Activated naive CD4-positive, alpha-beta T cell treated with anti-CD3 and anti-CD28 coated beads for 36 hours (primary cell): ENCODE data around the gene TRDMT1. TPM values are rescaled to one million over a fixed set of nuclear protein-coding genes. Genes with fewer than 3 reads are reported as not detected.

ENCODE experiments used
- CTCF ChIA-PET: fragments of 350-600 bp; sonication (Branson Sonifier 250); formaldehyde crosslinking; loops from one replicate; lab custom pipeline; 2021; ENCODE audit warnings: antibody characterized with exemption; lab: Charles Lee
- DNase-seq: peaks from one replicate; pipeline ENCODE4 v3.0.0-alpha.2; 2020
- H3K27ac Mint-ChIP-seq: one replicate; pipeline ENCODE4 v1.8.0; 2021; ENCODE audit warnings: mild to moderate bottlenecking, mixed read lengths
- H3K27me3 Mint-ChIP-seq: one replicate; pipeline ENCODE4 v1.8.0; 2021; ENCODE audit warnings: low read depth, mixed read lengths
- H3K36me3 Mint-ChIP-seq: one replicate; pipeline ENCODE4 v1.8.0; 2021; ENCODE audit warnings: low read depth, mixed read lengths
- H3K4me1 Mint-ChIP-seq: one replicate; pipeline ENCODE4 v1.8.0; 2021; ENCODE audit warnings: low read depth, mixed read lengths
- H3K4me3 Mint-ChIP-seq: one replicate; pipeline ENCODE4 v1.8.0; 2021; ENCODE audit warnings: mild to moderate bottlenecking, moderate library complexity, mixed read lengths
- H3K9me3 Mint-ChIP-seq: one replicate; pipeline ENCODE4 v1.8.0; 2021; ENCODE audit warnings: mixed read lengths
- intact Hi-C: fragments of 100-400 bp; cut with micrococcal nuclease; formaldehyde crosslinking; loops from one replicate; pipeline ENCODE4 v1.15.1; 2023
- total RNA-seq, 2 experiments: library from RNA; stranded (reverse); gene quantifications; one replicate each; pipeline ENCODE4 v1.2.3, GENCODE V29; 2021

Gene TRDMT1
- total RNA-seq: 1 to 10 TPM; 6.5 to 7.2 TPM

- DNase-seq: peak; percentile 77
- Mint-ChIP-seq H3K4me3 (peak within 1 kb of the TSS; percentile 86), H3K4me1 (peaks cover 35% of the 10 kb centered on the region), H3K9me3 (no peaks in the 10 kb centered on the region), H3K27ac (peak within 1 kb of the TSS; percentile 92), H3K27me3 (no peaks in the 10 kb centered on the region), H3K36me3 (no peaks in the 10 kb centered on the region)
- CTCF ChIA-PET: interaction anchor here (0.8 to 2.8 kb wide), 8 partner anchors 10 to 310 kb away, joined by 3 to 17 read pairs (median 4); partner anchors contain the start of gene VIM
- intact Hi-C loops: loop anchor here (1.0 to 5.0 kb wide), 6 partner anchors 15 to 1451 kb away; partner anchors contain the start of genes NSUN6 and RSU1
Observed at GRCh38 chr10:17200912-17201793, at the start of gene TRDMT1. TSS of gene TRDMT1 (minus strand) at chr10:17201672. CDS start at chr10:17201634, 38 bp downstream.

- Mint-ChIP-seq H3K4me1 (no peaks in the 10 kb centered on the region), H3K27me3 (no peaks in the 10 kb centered on the region), H3K9me3 (peaks cover 2% of the 10 kb centered on the region), H3K36me3 (no peaks in the 10 kb centered on the region), H3K4me3 (no peak overlapping the region), H3K27ac (no peak overlapping the region)
- intact Hi-C loops: no loop called here
- DNase-seq: no peak
- CTCF ChIA-PET: interaction anchor here (0.6 to 1.0 kb wide), 3 partner anchors 18 to 398 kb away, joined by 3 to 4 read pairs (median 3); no protein-coding TSS in a partner anchor
Observed at GRCh38 chr10:17250736-17251135, 49.3 kb upstream of the TRDMT1 start.

GRCh38 chr10:17249820-17250219 lies 48.3 kb upstream of the TRDMT1 start:
- CTCF ChIA-PET: interaction anchor here (0.7 to 1.0 kb wide), 2 partner anchors 17 to 397 kb away, joined by 3 read pairs; no protein-coding TSS in a partner anchor
- no peaks in the 10 kb centered on the region for H3K36me3 Mint-ChIP-seq
- H3K4me3 Mint-ChIP-seq: no peak overlapping the region
- H3K4me1 Mint-ChIP-seq: no peaks in the 10 kb centered on the region
- H3K9me3 Mint-ChIP-seq: peaks cover 2% of the 10 kb centered on the region
- intact Hi-C loops: loop anchor here (1.0 kb wide), 3 partner anchors 359 to 422 kb away; no protein-coding TSS in a partner anchor
- DNase-seq: no peak
- no peaks in the 10 kb centered on the region for H3K27me3 Mint-ChIP-seq
- H3K27ac Mint-ChIP-seq: no peak overlapping the region

GRCh38 chr10:17248964-17249363 lies 47.5 kb upstream of the TRDMT1 start:
- DNase-seq: no peak
- H3K4me3 Mint-ChIP-seq: no peak overlapping the region
- H3K4me1 Mint-ChIP-seq: no peaks in the 10 kb centered on the region
- peaks cover 2% of the 10 kb centered on the region for H3K9me3 Mint-ChIP-seq
- intact Hi-C loops: loop anchor here (1.0 kb wide), 3 partner anchors 358 to 421 kb away; no protein-coding TSS in a partner anchor
- H3K27me3 Mint-ChIP-seq: no peaks in the 10 kb centered on the region
- CTCF ChIA-PET: interaction anchor here (2.0 kb wide), 1 partner anchor 12 kb away, joined by 7 read pairs; no protein-coding TSS in a partner anchor
- H3K36me3 Mint-ChIP-seq: no peaks in the 10 kb centered on the region
- H3K27ac Mint-ChIP-seq: no peak overlapping the region

GRCh38 chr10:17247210-17247609 lies 45.7 kb upstream of the TRDMT1 start:
- Mint-ChIP-seq H3K4me3 (no peak overlapping the region), H3K9me3 (peaks cover 2% of the 10 kb centered on the region)
- CTCF ChIA-PET: interaction anchor here (2.0 kb wide), 1 partner anchor 14 kb away, joined by 7 read pairs; no protein-coding TSS in a partner anchor

GRCh38 chr10:17244700-17245365 lies 43.4 kb upstream of the TRDMT1 start:
- Mint-ChIP-seq H3K4me1 (peaks cover 6% of the 10 kb centered on the region), H3K27ac (no peak overlapping the region), H3K27me3 (no peaks in the 10 kb centered on the region), H3K9me3 (peaks cover 2% of the 10 kb centered on the region), H3K36me3 (no peaks in the 10 kb centered on the region), H3K4me3 (no peak overlapping the region)
- no peak for DNase-seq
- CTCF ChIA-PET: interaction anchor here (1.4 to 1.9 kb wide), 2 partner anchors 9 to 12 kb away, joined by 3 to 6 read pairs; no protein-coding TSS in a partner anchor
- intact Hi-C loops: no loop called here

More at GRCh38 chr10:17247210-17247609, 45.7 kb upstream of the TRDMT1 start:
- H3K4me1 Mint-ChIP-seq: no peaks in the 10 kb centered on the region
- H3K36me3 Mint-ChIP-seq: no peaks in the 10 kb centered on the region
- no peak for DNase-seq
- intact Hi-C loops: no loop called here
- H3K27me3 Mint-ChIP-seq: no peaks in the 10 kb centered on the region
- no peak overlapping the region for H3K27ac Mint-ChIP-seq

GRCh38 chr10:17241611-17242333 lies 40.3 kb upstream of the TRDMT1 start:
- H3K4me3 Mint-ChIP-seq: no peak overlapping the region
- H3K4me1 Mint-ChIP-seq: peaks cover 6% of the 10 kb centered on the region
- peak; percentile 14 for DNase-seq
- H3K27me3 Mint-ChIP-seq: no peaks in the 10 kb centered on the region
- H3K9me3 Mint-ChIP-seq: no peaks in the 10 kb centered on the region
- intact Hi-C loops: no loop called here
- CTCF ChIA-PET: interaction anchor here (0.7 kb wide), 2 partner anchors 12 to 18 kb away, joined by 3 to 5 read pairs; no protein-coding TSS in a partner anchor
- no peak overlapping the region for H3K27ac Mint-ChIP-seq
- H3K36me3 Mint-ChIP-seq: peaks cover under 1% of the 10 kb centered on the region

GRCh38 chr10:17240616-17241015 lies 39.1 kb upstream of the TRDMT1 start:
- H3K9me3 Mint-ChIP-seq: no peaks in the 10 kb centered on the region
- no peak overlapping the region for H3K4me3 Mint-ChIP-seq
- intact Hi-C loops: no loop called here
- no peaks in the 10 kb centered on the region for H3K27me3 Mint-ChIP-seq
- H3K4me1 Mint-ChIP-seq: peaks cover 10% of the 10 kb centered on the region
- DNase-seq: no peak
- peaks cover 10% of the 10 kb centered on the region for H3K36me3 Mint-ChIP-seq
- H3K27ac Mint-ChIP-seq: no peak overlapping the region
- CTCF ChIA-PET: no interaction called here

GRCh38 chr10:17240096-17240495 lies 38.6 kb upstream of the TRDMT1 start:
- CTCF ChIA-PET: no interaction called here
- Mint-ChIP-seq H3K36me3 (peaks cover 14% of the 10 kb centered on the region), H3K9me3 (no peaks in the 10 kb centered on the region), H3K27ac (no peak overlapping the region), H3K4me3 (no peak overlapping the region), H3K27me3 (no peaks in the 10 kb centered on the region), H3K4me1 (peaks cover 12% of the 10 kb centered on the region)
- intact Hi-C loops: no loop called here
- DNase-seq: no peak

GRCh38 chr10:17239345-17240085 lies 38.0 kb upstream of the TRDMT1 start:
- no peak overlapping the region for H3K4me3 Mint-ChIP-seq
- no peak overlapping the region for H3K27ac Mint-ChIP-seq
- H3K9me3 Mint-ChIP-seq: no peaks in the 10 kb centered on the region
- CTCF ChIA-PET: no interaction called here
- peaks cover 18% of the 10 kb centered on the region for H3K4me1 Mint-ChIP-seq
- DNase-seq: no peak
- no peaks in the 10 kb centered on the region for H3K27me3 Mint-ChIP-seq
- intact Hi-C loops: no loop called here
- H3K36me3 Mint-ChIP-seq: peaks cover 19% of the 10 kb centered on the region
